A549 (cell line): ENCODE measurements around the gene DHPS.

Experiments
- CHD2 ChIP-seq: fragments of 150-350 bp; IDR thresholded peaks from 2 replicates; pipeline ENCODE4 v1.6.1; 2014; ENCODE audit warnings: low read length; ENCODE audit not compliant: partially characterized antibody
- CTCF ChIP-seq: fragments of >200 bp; sonication (Bioruptor Twin); formaldehyde crosslinking; IDR thresholded peaks from 3 replicates; pipeline ENCODE4 v1.5.1; 2016
- NFE2L2 ChIP-seq: fragments of 150-350 bp; conservative IDR thresholded peaks from 2 replicates; pipeline ENCODE4 v1.6.1; 2014; ENCODE audit warnings: low read length
- POLR2AphosphoS2 ChIP-seq: conservative IDR thresholded peaks from 2 replicates; pipeline ENCODE4 v1.6.1; 2012; ENCODE audit warnings: low read length, improper control_type of control experiment, inconsistent platforms

- TF ChIP-seq CTCF (no peak), NFE2L2 (no peak), CHD2 (no peak), POLR2AphosphoS2 (no peak)
Measured at GRCh38 chr19:12666265-12667048, 15.2 kb downstream of the DHPS start, which contains the start of the genes MAN2B1 and WDR83.
